Measurements from ENCODE around the gene ZSWIM6. TPM values are rescaled to one million over a fixed set of nuclear protein-coding genes. Genes with fewer than 3 reads are reported as not detected.

The ZSWIM6 gene
- polyA plus RNA-seq, 1 of the 3 experiments (the other 2 are of a cell fraction): 7.4 TPM

DNA sequence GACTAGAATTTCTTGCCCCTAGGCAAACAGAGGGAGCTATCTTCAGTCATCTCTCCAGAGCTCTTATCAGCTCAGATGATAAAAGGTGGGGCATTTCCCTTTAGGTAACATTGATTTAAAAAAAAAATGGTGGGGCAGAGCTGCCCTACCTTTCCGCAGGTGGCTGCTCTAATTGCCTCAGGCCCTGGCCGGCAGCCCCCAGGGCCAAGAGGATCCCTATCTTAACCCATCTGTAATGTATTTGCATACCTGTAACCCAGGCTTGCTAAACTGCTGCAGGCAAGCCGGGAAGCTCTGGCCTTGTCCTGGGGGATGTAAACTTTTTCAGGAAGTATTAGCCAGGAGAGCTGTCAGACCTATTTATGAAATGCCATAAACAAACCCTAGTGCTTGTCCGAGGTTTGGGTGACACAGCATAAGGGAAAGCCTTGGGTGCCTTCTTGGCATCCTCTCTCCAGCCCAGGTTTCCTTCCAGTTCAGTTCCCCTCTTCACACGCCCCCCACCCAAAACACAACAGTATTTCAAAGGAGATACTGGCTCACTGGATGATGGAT lies 20.9 kb upstream of the ZSWIM6 start:
- Histone ChIP-seq H2AFZ (ENCODE audit: low read depth) (no peak overlapping the region), H3F3A (replicated peaks; ENCODE audit: insufficient read depth) (peaks cover 33% of the 10 kb centered on the region), H3K27me3 (ENCODE audit: insufficient read depth) (no peaks in the 10 kb centered on the region), H3K36me3 (replicated peaks in 1 of 2; ENCODE audit: control insufficient read depth in 1 of 2, insufficient read depth in 2 of 2, low read length in 1 of 2) (no peaks in the 10 kb centered on the region), H3K4me3 (ENCODE audit: low read depth in 2 of 2, low read length in 1 of 2) (no peak overlapping the region), H3K27ac (ENCODE audit: low read depth in 2 of 2, low read length in 1 of 2) (no peak overlapping the region), H3K79me2 (ENCODE audit: insufficient read depth) (no peaks in the 10 kb centered on the region), H3K4me2 (no peak overlapping the region), H3K4me1 (ENCODE audit: control insufficient read depth in 1 of 2, insufficient read depth in 2 of 2, low read depth in 1 of 2, low read length in 1 of 2) (peaks cover 11 to 47% of the 10 kb centered on the region in 2 experiments), H4K20me1 (ENCODE audit: insufficient read depth) (no peaks in the 10 kb centered on the region), H3K9me2 (no peaks in the 10 kb centered on the region), H3K9me3 (no peaks in the 10 kb centered on the region), H3K9ac (no peak overlapping the region)
- WGBS (ENCODE audit: low lambda C conversion rate): 66% methylated on average over 3 of the region's 5 CpGs
- ChIA-PET POLR2A (interaction anchor here (0.6 kb wide), 1 partner anchor 814 kb away, joined by 3 read pairs; no protein-coding TSS in a partner anchor), CTCF (interaction anchor here (1.3 to 1.4 kb wide), 2 partner anchors 12 to 13 kb away, joined by 3 to 5 read pairs; no protein-coding TSS in a partner anchor)
- DNase-seq: no peak
- TF ChIP-seq CHD2 (IDR thresholded peaks at IDR 0.05; ENCODE audit: low read length, partially characterized antibody) (no peak), FOXM1 (IDR thresholded peaks at IDR 0.05; ENCODE audit: low read depth) (no peak)
- TF ChIP-seq, protein P1, sequence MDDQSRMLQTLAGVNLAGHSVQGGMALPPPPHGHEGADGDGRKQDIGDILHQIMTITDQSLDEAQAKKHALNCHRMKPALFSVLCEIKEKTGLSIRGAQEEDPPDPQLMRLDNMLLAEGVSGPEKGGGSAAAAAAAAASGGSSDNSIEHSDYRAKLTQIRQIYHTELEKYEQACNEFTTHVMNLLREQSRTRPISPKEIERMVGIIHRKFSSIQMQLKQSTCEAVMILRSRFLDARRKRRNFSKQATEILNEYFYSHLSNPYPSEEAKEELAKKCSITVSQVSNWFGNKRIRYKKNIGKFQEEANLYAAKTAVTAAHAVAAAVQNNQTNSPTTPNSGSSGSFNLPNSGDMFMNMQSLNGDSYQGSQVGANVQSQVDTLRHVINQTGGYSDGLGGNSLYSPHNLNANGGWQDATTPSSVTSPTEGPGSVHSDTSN (IDR thresholded peaks at IDR 0.05): peak; percentile 26; the same call in 1 of the 2 replicates
- TF ChIP-seq, protein P2, sequence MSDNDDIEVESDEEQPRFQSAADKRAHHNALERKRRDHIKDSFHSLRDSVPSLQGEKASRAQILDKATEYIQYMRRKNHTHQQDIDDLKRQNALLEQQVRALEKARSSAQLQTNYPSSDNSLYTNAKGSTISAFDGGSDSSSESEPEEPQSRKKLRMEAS (IDR thresholded peaks at IDR 0.05; ENCODE audit: low read depth): no peak
- TF ChIP-seq, protein P3, sequence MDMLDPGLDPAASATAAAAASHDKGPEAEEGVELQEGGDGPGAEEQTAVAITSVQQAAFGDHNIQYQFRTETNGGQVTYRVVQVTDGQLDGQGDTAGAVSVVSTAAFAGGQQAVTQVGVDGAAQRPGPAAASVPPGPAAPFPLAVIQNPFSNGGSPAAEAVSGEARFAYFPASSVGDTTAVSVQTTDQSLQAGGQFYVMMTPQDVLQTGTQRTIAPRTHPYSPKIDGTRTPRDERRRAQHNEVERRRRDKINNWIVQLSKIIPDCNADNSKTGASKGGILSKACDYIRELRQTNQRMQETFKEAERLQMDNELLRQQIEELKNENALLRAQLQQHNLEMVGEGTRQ (IDR thresholded peaks at IDR 0.05; ENCODE audit: borderline replicate concordance, low read depth, low read length): no peak

DNA sequence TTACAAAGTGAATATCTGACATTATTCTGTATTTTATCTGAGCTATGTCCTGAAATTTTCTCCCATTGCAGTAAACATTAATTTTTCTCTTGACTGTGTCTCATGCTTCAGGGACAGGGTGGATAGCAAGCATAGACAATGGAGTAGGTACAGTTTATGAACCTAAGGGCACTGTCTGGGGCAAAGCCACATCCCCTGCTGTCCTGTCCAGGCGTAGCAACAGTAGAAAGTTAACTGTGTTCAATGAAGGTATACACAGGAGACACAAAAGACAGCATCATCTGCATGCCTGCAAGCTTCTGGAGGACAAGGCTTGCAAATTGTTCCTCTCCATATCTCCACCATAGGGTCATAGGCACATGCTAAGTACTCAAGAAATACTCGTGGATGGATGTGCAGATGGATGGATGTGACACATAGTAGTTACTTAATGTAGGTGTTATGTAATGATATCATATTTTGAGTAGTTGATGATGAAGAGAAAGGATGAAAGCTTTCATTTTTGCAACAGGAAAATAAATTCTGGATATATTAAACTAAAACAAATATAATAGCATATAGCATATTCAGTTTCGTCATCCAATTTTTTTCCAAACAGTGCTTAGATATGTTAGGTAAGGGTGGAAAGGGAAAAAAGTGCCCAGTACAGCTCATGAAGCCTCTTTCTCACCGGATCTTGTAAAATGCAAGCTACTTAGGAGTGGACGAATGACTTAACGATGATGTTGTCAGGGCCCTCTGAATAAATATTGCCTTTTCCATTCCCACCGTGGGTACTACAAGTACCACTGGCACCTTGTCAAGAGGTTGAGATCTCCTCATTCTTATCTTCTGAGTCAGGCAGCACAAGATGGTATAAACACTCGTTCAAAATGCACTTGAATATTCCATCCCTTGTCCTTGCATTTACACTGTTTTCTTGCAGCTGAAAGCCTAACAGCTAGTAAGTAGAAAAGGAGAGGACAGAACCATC lies 19.9 kb upstream of the ZSWIM6 start:
- Histone ChIP-seq H2AFZ (ENCODE audit: low read depth) (no peak overlapping the region; the same call in 1 of the 2 replicates), H3K9me3 (no peaks in the 10 kb centered on the region), H3K4me2 (peak overlapping the region; percentile 22; the same call in 1 of the 2 replicates), H3K4me1 (ENCODE audit: control insufficient read depth in 1 of 2, insufficient read depth in 2 of 2, low read depth in 1 of 2, low read length in 1 of 2) (peaks cover 11 to 47% of the 10 kb centered on the region in 2 experiments), H4K20me1 (ENCODE audit: insufficient read depth) (no peaks in the 10 kb centered on the region), H3K27me3 (ENCODE audit: insufficient read depth) (no peaks in the 10 kb centered on the region), H3K9me2 (no peaks in the 10 kb centered on the region), H3K9ac (peak overlapping the region; percentile 31; the same call in 1 of the 2 replicates), H3K36me3 (replicated peaks in 1 of 2; ENCODE audit: control insufficient read depth in 1 of 2, insufficient read depth in 2 of 2, low read length in 1 of 2) (no peaks in the 10 kb centered on the region), H3K27ac (ENCODE audit: low read depth in 2 of 2, low read length in 1 of 2) (peak overlapping the region in 1 of 2 experiments; percentile 87; a peak in 2 of 4 replicates), H3K79me2 (ENCODE audit: insufficient read depth) (no peaks in the 10 kb centered on the region), H3F3A (replicated peaks; ENCODE audit: insufficient read depth) (peaks cover 33% of the 10 kb centered on the region), H3K4me3 (ENCODE audit: low read depth in 2 of 2, low read length in 1 of 2) (no peak overlapping the region)
- no peak for DNase-seq
- WGBS (ENCODE audit: low lambda C conversion rate): 61% methylated on average over 8 of the region's 8 CpGs
- POLR2A ChIA-PET: interaction anchor here (0.5 kb wide), 1 partner anchor 291 kb away, joined by 6 read pairs; no protein-coding TSS in a partner anchor
- CTCF ChIA-PET: interaction anchor here (1.3 to 1.4 kb wide), 2 partner anchors 12 to 13 kb away, joined by 3 to 5 read pairs; no protein-coding TSS in a partner anchor
- TF ChIP-seq, protein P4, sequence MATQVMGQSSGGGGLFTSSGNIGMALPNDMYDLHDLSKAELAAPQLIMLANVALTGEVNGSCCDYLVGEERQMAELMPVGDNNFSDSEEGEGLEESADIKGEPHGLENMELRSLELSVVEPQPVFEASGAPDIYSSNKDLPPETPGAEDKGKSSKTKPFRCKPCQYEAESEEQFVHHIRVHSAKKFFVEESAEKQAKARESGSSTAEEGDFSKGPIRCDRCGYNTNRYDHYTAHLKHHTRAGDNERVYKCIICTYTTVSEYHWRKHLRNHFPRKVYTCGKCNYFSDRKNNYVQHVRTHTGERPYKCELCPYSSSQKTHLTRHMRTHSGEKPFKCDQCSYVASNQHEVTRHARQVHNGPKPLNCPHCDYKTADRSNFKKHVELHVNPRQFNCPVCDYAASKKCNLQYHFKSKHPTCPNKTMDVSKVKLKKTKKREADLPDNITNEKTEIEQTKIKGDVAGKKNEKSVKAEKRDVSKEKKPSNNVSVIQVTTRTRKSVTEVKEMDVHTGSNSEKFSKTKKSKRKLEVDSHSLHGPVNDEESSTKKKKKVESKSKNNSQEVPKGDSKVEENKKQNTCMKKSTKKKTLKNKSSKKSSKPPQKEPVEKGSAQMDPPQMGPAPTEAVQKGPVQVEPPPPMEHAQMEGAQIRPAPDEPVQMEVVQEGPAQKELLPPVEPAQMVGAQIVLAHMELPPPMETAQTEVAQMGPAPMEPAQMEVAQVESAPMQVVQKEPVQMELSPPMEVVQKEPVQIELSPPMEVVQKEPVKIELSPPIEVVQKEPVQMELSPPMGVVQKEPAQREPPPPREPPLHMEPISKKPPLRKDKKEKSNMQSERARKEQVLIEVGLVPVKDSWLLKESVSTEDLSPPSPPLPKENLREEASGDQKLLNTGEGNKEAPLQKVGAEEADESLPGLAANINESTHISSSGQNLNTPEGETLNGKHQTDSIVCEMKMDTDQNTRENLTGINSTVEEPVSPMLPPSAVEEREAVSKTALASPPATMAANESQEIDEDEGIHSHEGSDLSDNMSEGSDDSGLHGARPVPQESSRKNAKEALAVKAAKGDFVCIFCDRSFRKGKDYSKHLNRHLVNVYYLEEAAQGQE (IDR thresholded peaks at IDR 0.05; ENCODE audit: low read depth, low read length): no peak
- TF ChIP-seq RXRA (IDR thresholded peaks at IDR 0.05; ENCODE audit: borderline replicate concordance, low read depth) (no peak), FOSL2 (IDR thresholded peaks at IDR 0.05; ENCODE audit: borderline replicate concordance, low read depth) (peak; percentile 43; the same call in 1 of the 2 replicates), GABPA (IDR thresholded peaks at IDR 0.05; ENCODE audit: low read depth) (no peak), MXI1 (IDR thresholded peaks at IDR 0.05; ENCODE audit: low read depth, low read length) (no peak), ELF1 (IDR thresholded peaks at IDR 0.05) (no peak), SMC3 (IDR thresholded peaks at IDR 0.05; ENCODE audit: low read depth, low read length) (no peak), TCF12 (IDR thresholded peaks at IDR 0.05) (no peak), POLR2AphosphoS5 (IDR thresholded peaks at IDR 0.05; ENCODE audit: low read depth, low read length) (no peak), RCOR1 (IDR thresholded peaks at IDR 0.05; ENCODE audit: low read length) (no peak), MEF2A (IDR thresholded peaks at IDR 0.05; ENCODE audit: borderline replicate concordance, low read depth) (no peak), NRF1 (IDR thresholded peaks at IDR 0.05; ENCODE audit: low read depth, low read length) (no peak), JUND (IDR thresholded peaks at IDR 0.05) (peak; percentile 47; the same call in 1 of the 2 replicates), NFIC (IDR thresholded peaks at IDR 0.05; ENCODE audit: borderline replicate concordance) (peak; percentile 51; the same call in 1 of the 2 replicates)

Data from SK-N-SH (cell line).